Endothelial cell (in vitro differentiated cells): ENCODE data around the gene AP1B1. TPM values are rescaled to one million over a fixed set of nuclear protein-coding genes. Genes with fewer than 3 reads are reported as not detected.
"Not testable (repeated sequence)": the region's sequence is repeated elsewhere in the genome, so short reads cannot be mapped to it uniquely, and the experiment has no call there.

Source experiments
- DNase-seq: peaks from one replicate; pipeline ENCODE4 v3.0.0; 2021; ENCODE audit warnings: low spot score
- H3K27ac Mint-ChIP-seq: one replicate; pipeline ENCODE4 v1.8.0; 2021; ENCODE audit warnings: mixed read lengths, inconsistent platforms; ENCODE audit not compliant: unreplicated experiment
- H3K27me3 Mint-ChIP-seq: one replicate; pipeline ENCODE4 v1.8.0; 2021; ENCODE audit warnings: mild to moderate bottlenecking, moderate library complexity, mixed read lengths, inconsistent platforms; ENCODE audit not compliant: unreplicated experiment
- H3K36me3 Mint-ChIP-seq: one replicate; pipeline ENCODE4 v1.8.0; 2021; ENCODE audit warnings: mild to moderate bottlenecking, low read depth, mixed read lengths, inconsistent platforms; ENCODE audit not compliant: unreplicated experiment
- H3K4me1 Mint-ChIP-seq: one replicate; pipeline ENCODE4 v1.8.0; 2021; ENCODE audit warnings: mild to moderate bottlenecking, mixed read lengths, inconsistent platforms; ENCODE audit not compliant: unreplicated experiment
- H3K4me3 Mint-ChIP-seq: one replicate; pipeline ENCODE4 v1.8.0; 2021; ENCODE audit warnings: mild to moderate bottlenecking, mixed read lengths, inconsistent platforms; ENCODE audit not compliant: unreplicated experiment
- H3K9me3 Mint-ChIP-seq: one replicate; pipeline ENCODE4 v1.8.0; 2021; ENCODE audit warnings: mixed read lengths, inconsistent platforms; ENCODE audit not compliant: unreplicated experiment
- CTCF ChIP-seq: fragments of 200-600 bp; sonication (generic); IDR thresholded peaks from one replicate; pipeline ENCODE4 v1.5.0; 2021; ENCODE audit warnings: antibody characterized with exemption; ENCODE audit not compliant: unreplicated experiment
- total RNA-seq: library from RNA; stranded (reverse); fragmentation: NEBNext Ultra II Directional; extraction: Animal tissue kit (Norgen Biotek cat#: 25700); gene quantifications from one replicate; pipeline ENCODE4 v1.2.1, GENCODE V29; 2021; ENCODE audit not compliant: unreplicated experiment

The AP1B1 gene
- total RNA-seq, 1 donor from 2014 or later: 316 TPM

- Mint-ChIP-seq H3K9me3 (no peaks in the 10 kb centered on the region), H3K4me3 (no peak overlapping the region), H3K27ac (peak overlapping the region; percentile 43), H3K36me3 (peaks cover 51% of the 10 kb centered on the region), H3K27me3 (peaks cover 9% of the 10 kb centered on the region), H3K4me1 (peaks cover 34% of the 10 kb centered on the region)
- DNase-seq: peak; percentile 54
- no peak for TF ChIP-seq CTCF
These were observed 28.9 kb downstream of the AP1B1 start for GRCh38 chr22:29359469-29359868.

- not testable (repeated sequence) for H3K9me3 Mint-ChIP-seq, H3K27ac Mint-ChIP-seq, H3K4me3 Mint-ChIP-seq, DNase-seq
- Mint-ChIP-seq H3K36me3 (peaks cover 64% of the 10 kb centered on the region), H3K27me3 (peaks cover 10% of the 10 kb centered on the region), H3K4me1 (peaks cover 28% of the 10 kb centered on the region)
These were observed 31.0 kb downstream of the AP1B1 start for GRCh38 chr22:29357193-29357890.

GRCh38 chr22:29353860-29354259 lies 34.5 kb downstream of the AP1B1 start:
- no peak for DNase-seq
- peaks cover 4% of the 10 kb centered on the region for H3K27me3 Mint-ChIP-seq
- H3K27ac Mint-ChIP-seq: no peak overlapping the region
- H3K4me1 Mint-ChIP-seq: no peaks in the 10 kb centered on the region
- H3K4me3 Mint-ChIP-seq: no peak overlapping the region
- peaks cover 56% of the 10 kb centered on the region for H3K36me3 Mint-ChIP-seq
- no peak for TF ChIP-seq CTCF
- H3K9me3 Mint-ChIP-seq: no peaks in the 10 kb centered on the region

- Mint-ChIP-seq H3K27me3 (peaks cover 4% of the 10 kb centered on the region), H3K4me3 (peak overlapping the region; percentile 43), H3K4me1 (no peaks in the 10 kb centered on the region), H3K9me3 (no peaks in the 10 kb centered on the region), H3K27ac (no peak overlapping the region), H3K36me3 (peaks cover 60% of the 10 kb centered on the region)
- no peak for TF ChIP-seq CTCF
- DNase-seq: no peak
These were observed 35.1 kb downstream of the AP1B1 start for GRCh38 chr22:29353286-29353685.

GRCh38 chr22:29352778-29353177 lies 35.6 kb downstream of the AP1B1 start:
- peak overlapping the region; percentile 31 for H3K27ac Mint-ChIP-seq
- H3K4me1 Mint-ChIP-seq: no peaks in the 10 kb centered on the region
- H3K36me3 Mint-ChIP-seq: peaks cover 61% of the 10 kb centered on the region
- H3K27me3 Mint-ChIP-seq: peaks cover 4% of the 10 kb centered on the region
- TF ChIP-seq CTCF: no peak
- H3K4me3 Mint-ChIP-seq: peak overlapping the region; percentile 43
- H3K9me3 Mint-ChIP-seq: no peaks in the 10 kb centered on the region
- DNase-seq: no peak
